HCT116 (cell line): ENCODE data around the gene NUP54. TPM values are rescaled to one million over a fixed set of nuclear protein-coding genes. Genes with fewer than 3 reads are reported as not detected.
A peak's percentile ranks its signal among the peaks of the same experiment; 100 is the strongest.

Experiments
- ATAC-seq: fragments of 200-7000 bp; cut with Tn5 transposase; 2 replicates; pipeline ENCODE4 v1.9.1; 2020; ENCODE audit warnings: mild to moderate bottlenecking, moderate library complexity
- Bru-seq: library from RNA; stranded (reverse); fragments of 400-500 nt; gene quantifications from one replicate; lab custom pipeline; 2021; lab: Mats Ljungman, UMichigan
- BruChase-seq, 2 experiments: library from RNA; stranded (reverse); fragments of 400-500 nt; gene quantifications; one replicate each; lab custom pipeline; 2021; lab: Mats Ljungman, UMichigan
- BruUV-seq: library from RNA; stranded (reverse); fragments of 400-500 nt; replicated peaks from 2 replicates; lab custom pipeline; 2021; lab: Mats Ljungman, UMichigan
- CTCF ChIA-PET: fragments of 300-600 bp; sonication (Branson Sonifier 250); formaldehyde crosslinking; loops from one replicate; lab custom pipeline; 2021; ENCODE audit warnings: antibody characterized with exemption; lab: Charles Lee
- POLR2A ChIA-PET: fragments of 300-600, 350-600 bp; sonication (Branson Sonifier 250); formaldehyde crosslinking; loops from one replicate; lab custom pipeline; 2021; ENCODE audit warnings: antibody characterized with exemption; lab: Charles Lee
- RAD21 ChIA-PET, 2 experiments: fragments of 300-600 bp; sonication (Branson Sonifier 250); formaldehyde crosslinking; loops; one replicate each; lab custom pipeline; 2023; ENCODE audit warnings: low total read pairs in 2 of 2; ENCODE audit not compliant: uncharacterized antibody in 2 of 2, unreplicated experiment in 2 of 2, low non-redundant PET in 1 of 2; lab: Charles Lee
- DNase-seq: peaks from one replicate; pipeline ENCODE4 v3.0.0-alpha.2; 2010; ENCODE audit warnings: low read depth, low spot score
- H2AFZ ChIP-seq: fragments of 200-600 bp; shearing (Covaris generic), sonication (generic); 2 replicates; pipeline ENCODE4 v1.6.1; 2017; ENCODE audit warnings: low read depth, mixed run types, mixed read lengths, antibody characterized with exemption, low read length; ENCODE audit not compliant: poor library complexity, severe bottlenecking
- H3K27ac ChIP-seq: 2 replicates; pipeline ENCODE4 v1.5.1; 2012; ENCODE audit warnings: low read depth, low read length
- H3K27me3 ChIP-seq: fragments of 200-600 bp; sonication (generic); 2 replicates; pipeline ENCODE4 v1.6.1; 2016; ENCODE audit warnings: mixed run types, low read length, mixed read lengths; ENCODE audit not compliant: insufficient read depth
- H3K36me3 ChIP-seq, 2 experiments: fragments of 200-500 bp in 1 of 2; fragments of 200-600 bp in 1 of 2; sonication (Bioruptor generic) in 1 of 2; sonication (generic) in 1 of 2; 2 replicates each; pipeline versions ENCODE4 v1.5.1 to v1.6.1; 2014 to 2016; ENCODE audit warnings: low read length in 2 of 2, inconsistent platforms in 1 of 2, mixed read lengths in 1 of 2, mixed run types in 1 of 2; ENCODE audit not compliant: insufficient read depth in 2 of 2, control insufficient read depth in 1 of 2
- H3K4me1 ChIP-seq, 2 experiments: fragments of 200-600 bp in 1 of 2; sonication (generic) in 1 of 2; 2 replicates each; pipeline versions ENCODE4 v1.5.1 to v1.6.1; 2012 to 2017; ENCODE audit warnings: low read length in 2 of 2, inconsistent platforms in 1 of 2, mild to moderate bottlenecking in 1 of 2, mixed read lengths in 1 of 2, mixed run types in 1 of 2, moderate library complexity in 1 of 2; ENCODE audit not compliant: insufficient read depth in 2 of 2, control insufficient read depth in 1 of 2
- H3K4me2 ChIP-seq: fragments of 200-600 bp; sonication (generic); 2 replicates; pipeline ENCODE4 v1.6.1; 2017; ENCODE audit warnings: mixed run types, low read length, mixed read lengths
- H3K4me3 ChIP-seq, 2 experiments: fragments of 200-600 bp in 1 of 2; sonication (generic) in 1 of 2; replicated peaks in 1 of 2; 2 replicates each; pipeline ENCODE4 v1.5.1; 2011 to 2016; ENCODE audit warnings: low read length in 2 of 2, control low read depth in 1 of 2, low read depth in 1 of 2, mild to moderate bottlenecking in 1 of 2, mixed read lengths in 1 of 2, mixed run types in 1 of 2
- H3K79me2 ChIP-seq: fragments of 200-600 bp; sonication (generic); 2 replicates; pipeline ENCODE4 v1.6.1; 2017; ENCODE audit warnings: mild to moderate bottlenecking, mixed run types, low read length, moderate library complexity, mixed read lengths; ENCODE audit not compliant: insufficient read depth
- H3K9ac ChIP-seq: fragments of 200-600 bp; sonication (generic); 2 replicates; pipeline ENCODE4 v1.6.1; 2016; ENCODE audit warnings: low read length, mixed read lengths
- H3K9me2 ChIP-seq: fragments of 200-600 bp; sonication (generic), shearing (Covaris generic); 2 replicates; pipeline ENCODE4 v1.6.1; 2017; ENCODE audit warnings: mixed run types, mild to moderate bottlenecking, moderate library complexity; ENCODE audit not compliant: insufficient read depth
- H3K9me3 ChIP-seq, 2 experiments: fragments of 200-500 bp in 1 of 2; fragments of 200-600 bp in 1 of 2; sonication (Bioruptor generic) in 1 of 2; sonication (generic) in 1 of 2; 2 replicates each; pipeline ENCODE4 v1.6.1; 2014 to 2017; ENCODE audit warnings: low read length in 2 of 2, mixed read lengths in 2 of 2, inconsistent platforms in 1 of 2, low read depth in 1 of 2, mild to moderate bottlenecking in 1 of 2, mixed run types in 1 of 2, moderate library complexity in 1 of 2; ENCODE audit not compliant: control insufficient read depth in 1 of 2, insufficient read depth in 1 of 2
- H4K20me1 ChIP-seq: fragments of 200-600 bp; sonication (generic), shearing (Covaris generic); 2 replicates; pipeline ENCODE4 v1.6.1; 2017; ENCODE audit warnings: mixed run types, mild to moderate bottlenecking, moderate library complexity; ENCODE audit not compliant: insufficient read depth
- ATF3 ChIP-seq: IDR thresholded peaks from 2 replicates; pipeline ENCODE4 v1.6.1; 2012
- CBX3 ChIP-seq: IDR thresholded peaks from 2 replicates; pipeline ENCODE4 v1.6.1; 2012; ENCODE audit warnings: low read depth
- CEBPB ChIP-seq: IDR thresholded peaks from 2 replicates; pipeline ENCODE4 v1.6.1; 2012; ENCODE audit warnings: low read depth
- CTCF ChIP-seq, 3 experiments: fragments of 200-600 bp in 1 of 3; sonication (generic) in 1 of 3; IDR thresholded peaks in 2 of 3; conservative IDR thresholded peaks in 1 of 3; 2 replicates each; pipeline ENCODE4 v1.5.1; 2012 to 2017; ENCODE audit warnings: low read depth in 2 of 3, low read length in 2 of 3, antibody characterized with exemption in 1 of 3, borderline replicate concordance in 1 of 3, control low read depth in 1 of 3, mild to moderate bottlenecking in 1 of 3, mixed read lengths in 1 of 3, mixed run types in 1 of 3, moderate library complexity in 1 of 3; ENCODE audit not compliant: insufficient read depth in 1 of 3
- EGR1 ChIP-seq: IDR thresholded peaks from 2 replicates; pipeline ENCODE4 v1.6.1; 2012; ENCODE audit warnings: low read depth
- ELF1 ChIP-seq: IDR thresholded peaks from 2 replicates; pipeline ENCODE4 v1.6.1; 2012; ENCODE audit warnings: low read depth, borderline replicate concordance
- EZH2phosphoT487 ChIP-seq: fragments of 200-600 bp; IDR thresholded peaks from 2 replicates; pipeline ENCODE4 v1.6.1; 2018; ENCODE audit warnings: antibody characterized with exemption, borderline replicate concordance
- FOSL1 ChIP-seq: IDR thresholded peaks from 2 replicates; pipeline ENCODE4 v1.6.1; 2012; ENCODE audit warnings: low read depth
- JUND ChIP-seq: IDR thresholded peaks from 2 replicates; pipeline ENCODE4 v1.6.1; 2012
- MAX ChIP-seq: IDR thresholded peaks from 2 replicates; pipeline ENCODE4 v1.6.1; 2012
- POLR2A ChIP-seq: IDR thresholded peaks from 2 replicates; pipeline ENCODE4 v1.7.0; 2011; ENCODE audit warnings: borderline replicate concordance; ENCODE audit not compliant: insufficient read depth, insufficient read length; ENCODE audit errors: extremely low read depth
- POLR2AphosphoS5 ChIP-seq: IDR thresholded peaks from 2 replicates; pipeline ENCODE4 v1.6.1; 2011; ENCODE audit warnings: mild to moderate bottlenecking, low read depth, low read length, moderate library complexity
- RAD21 ChIP-seq: IDR thresholded peaks from 2 replicates; pipeline ENCODE4 v1.6.1; 2012; ENCODE audit warnings: low read depth, mild to moderate bottlenecking
- SIN3A ChIP-seq: IDR thresholded peaks from 2 replicates; pipeline ENCODE4 v1.6.1; 2012; ENCODE audit warnings: low read depth
- SP1 ChIP-seq: IDR thresholded peaks from 2 replicates; pipeline ENCODE4 v1.6.1; 2012; ENCODE audit warnings: low read depth
- SRF ChIP-seq: IDR thresholded peaks from 2 replicates; pipeline ENCODE4 v1.6.1; 2012; ENCODE audit warnings: low read depth
- TCF7L2 ChIP-seq: IDR thresholded peaks from 2 replicates; pipeline ENCODE4 v1.7.0; 2011; ENCODE audit warnings: borderline replicate concordance, inconsistent platforms; ENCODE audit not compliant: insufficient read depth, insufficient read length; ENCODE audit errors: extremely low read depth
- YY1 ChIP-seq: IDR thresholded peaks from 2 replicates; pipeline ENCODE4 v1.6.1; 2011; ENCODE audit warnings: low read length, low read depth, moderate library complexity, mild to moderate bottlenecking; ENCODE audit not compliant: insufficient replicate concordance; ENCODE audit errors: extremely low read depth
- ZBTB33 ChIP-seq: IDR thresholded peaks from 2 replicates; pipeline ENCODE4 v1.6.1; 2011; ENCODE audit warnings: mild to moderate bottlenecking, low read length, moderate library complexity; ENCODE audit not compliant: insufficient replicate concordance; ENCODE audit errors: extremely low read depth
- ZFX ChIP-seq: fragments of 450-650 bp; IDR thresholded peaks from 2 replicates; pipeline ENCODE4 v1.6.1; 2017
- ZNF274 ChIP-seq: fragments of 200-500 bp; sonication (Bioruptor generic); IDR thresholded peaks from 2 replicates; pipeline ENCODE4 v1.6.1; 2014; ENCODE audit warnings: mild to moderate bottlenecking, low read depth, low read length, inconsistent platforms
- intact Hi-C: fragments of 100-400 bp; cut with micrococcal nuclease; formaldehyde crosslinking; loops from 2 replicates; pipeline ENCODE4 v1.10.0; 2022
- long read RNA-seq: library from polyadenylated mRNA; unstranded; transcript quantifications from one replicate; pipeline ENCODE4 v2.0.0, GENCODE V29; 2021; ENCODE audit not compliant: unreplicated experiment
- polyA plus RNA-seq: library from polyadenylated mRNA; unstranded; fragments of >200 nt; gene quantifications from 2 replicates; pipeline ENCODE4 v1.2.1, GENCODE V29; 2012; ENCODE audit warnings: missing spikeins
- total RNA-seq: library from RNA; stranded (reverse); gene quantifications from one replicate; pipeline ENCODE4 v1.2.1, GENCODE V29; 2021; ENCODE audit not compliant: unreplicated experiment

The NUP54 gene
- 53.9 TPM for total RNA-seq
- 27.9 and 38.9 TPM in 2 replicates for polyA plus RNA-seq
- Bru-seq, nascent RNA: percentile 93 among the genes with signal in this experiment
- percentile 86 among the genes with signal in this experiment for BruChase-seq, experiment 1, labeled RNA remaining after a 6-hour chase
- BruChase-seq, experiment 2, labeled RNA remaining after a 2-hour chase: percentile 84 among the genes with signal in this experiment
- long read RNA-seq, transcript NUP54-201 (12 exons, 2,367 nt): major isoform, 47 of 72 reads
- long read RNA-seq, partial matches to known transcripts: 3 of 72 reads
- long read RNA-seq, other reads (novel, unspliced or antisense): 20 of 72 reads

- no peaks in the 10 kb centered on the region for H3K9me2 ChIP-seq
- DNase-seq (peak; percentile 94), ATAC-seq (peak; percentile 91)
- intact Hi-C loops: loop anchor here (5.0 kb wide), 1 partner anchor 156 kb away; the partner anchor contains the start of gene SDAD1
- peak within 1 kb of the TSS; percentile 97 for H3K9ac ChIP-seq
- peak within 1 kb of the TSS; percentile 75 for H3K27ac ChIP-seq
- ChIA-PET CTCF (no interaction called here), RAD21 (no interaction called here), POLR2A (no interaction called here)
- peak within 1 kb of the TSS; percentile 84 to 89 for H3K4me3 ChIP-seq
- peaks cover 8 to 19% of the 10 kb centered on the region in 2 experiments; a peak in 3 of 4 replicates for H3K4me1 ChIP-seq
- H3K79me2 ChIP-seq: peaks cover 58% of the 10 kb centered on the region
- H3K9me3 ChIP-seq: no peaks in the 10 kb centered on the region
- H3K27me3 ChIP-seq: no peaks in the 10 kb centered on the region
- H3K4me2 ChIP-seq: peak within 1 kb of the TSS; percentile 89
- H2AFZ ChIP-seq: peak within 1 kb of the TSS; percentile 36
- no TSS peak for BruUV-seq
- H4K20me1 ChIP-seq: peaks cover 10% of the 10 kb centered on the region
- H3K36me3 ChIP-seq: peaks cover 0 to 4% of the 10 kb centered on the region in 2 experiments; a peak in 1 of 4 replicates
- TF ChIP-seq JUND: no peak; the same call in 1 of the 2 replicates
- TF ChIP-seq TCF7L2: peak; percentile 74
- peak; percentile 74 for TF ChIP-seq YY1
- peak; percentile 91 for TF ChIP-seq SP1
- TF ChIP-seq SIN3A: peak; percentile 75
- peak; percentile 89 for TF ChIP-seq SRF
- peak; percentile 78 for TF ChIP-seq POLR2A
- peak; percentile 34; the same call in 1 of the 2 replicates for TF ChIP-seq FOSL1
- peak; percentile 93 for TF ChIP-seq ZFX
- no peak for TF ChIP-seq CTCF (IDR thresholded peaks at IDR 0.05 in 2 of 3, conservative IDR thresholded peaks at IDR 0.05 in 1 of 3; ENCODE audit: borderline replicate concordance in 1 of 3, insufficient read depth in 1 of 3, low read depth in 2 of 3, low read length in 2 of 3)
- TF ChIP-seq ZNF274: no peak
- TF ChIP-seq EZH2phosphoT487: no peak
- no peak for TF ChIP-seq CEBPB
- TF ChIP-seq ZBTB33: peak; percentile 65
- TF ChIP-seq RAD21: no peak
- peak; percentile 98 for TF ChIP-seq CBX3
- peak; percentile 94 for TF ChIP-seq MAX
- TF ChIP-seq POLR2AphosphoS5: peak; percentile 82
- TF ChIP-seq EGR1: peak; percentile 94
- TF ChIP-seq ATF3: no peak
- peak; percentile 58 for TF ChIP-seq ELF1
Measured at GRCh38 chr4:76148142-76148865, at the start of gene NUP54. Gene NUP54, minus strand, starts transcription at chr4:76148397. Its CDS starts 23 bp downstream, at chr4:76148374.
